HG03558 (cell line): Measurements from ENCODE around the gene HK1.
A peak's percentile ranks its signal among the peaks of the same experiment; 100 is the strongest.
"Not testable (repeated sequence)": the region's sequence is repeated elsewhere in the genome, so short reads cannot be mapped to it uniquely, and the experiment has no call there.

ENCODE experiments used
- ATAC-seq: cut with Tn5 transposase; IDR thresholded peaks from one replicate; pipeline ENCODE4 v1.9.1; 2021; ENCODE audit warnings: moderate number of reproducible peaks; ENCODE audit not compliant: unreplicated experiment; ENCODE audit errors: extremely low read depth

The HK1 gene

DNA sequence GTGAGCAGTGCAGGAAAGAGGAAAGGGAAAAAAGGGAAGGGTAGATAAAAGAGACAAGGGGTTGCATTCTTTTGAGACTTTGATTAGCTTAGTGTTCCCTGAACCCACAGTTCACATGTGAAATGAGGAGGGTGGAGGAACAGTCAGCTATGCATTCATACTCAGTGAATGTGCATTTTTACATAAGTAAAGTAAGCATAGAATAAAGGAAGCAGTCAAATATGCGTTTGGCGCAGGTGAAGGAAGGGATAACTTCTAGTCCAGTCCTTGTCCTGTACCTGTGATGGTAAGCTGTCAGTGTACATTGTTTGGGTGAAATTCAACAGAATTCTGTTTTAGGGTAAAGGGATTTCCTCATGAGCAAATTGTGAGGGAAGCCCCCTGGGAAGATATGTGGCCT lies 28.1 kb downstream of the HK1 start:
- ATAC-seq = no peak

- no peak for ATAC-seq
Observed at GRCh38 chr10:69307434-69307833, 29.1 kb downstream of the HK1 start.

GRCh38 chr10:69308304-69308703 lies 30.0 kb downstream of the HK1 start:
- ATAC-seq = not testable (repeated sequence)

DNA sequence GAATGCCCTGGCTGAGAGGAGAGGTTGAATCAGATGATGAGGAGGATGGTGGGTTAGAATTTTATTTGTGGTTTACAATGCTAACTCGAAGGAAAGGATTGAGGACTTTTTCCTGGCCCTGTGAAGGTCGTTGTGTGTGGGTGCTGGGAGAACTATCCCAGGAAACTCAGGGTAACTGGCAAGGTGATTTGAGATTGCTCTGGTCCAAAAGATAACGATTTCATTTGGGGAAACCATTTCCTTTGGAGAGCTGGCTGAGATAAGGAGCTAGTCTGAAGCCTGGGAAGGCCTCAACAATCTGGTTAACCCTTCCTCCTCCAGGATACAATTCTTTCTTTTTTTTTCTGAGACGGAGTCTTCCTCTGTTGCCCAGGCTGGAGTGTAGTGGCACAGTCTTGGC lies 33.0 kb downstream of the HK1 start:
- ATAC-seq = no peak

- ATAC-seq = no peak
Observed at GRCh38 chr10:69312528-69312927, 34.2 kb downstream of the HK1 start.

- ATAC-seq = no peak
Observed at GRCh38 chr10:69315100-69315542, 36.8 kb downstream of the HK1 start.

- no peak for ATAC-seq
Observed at GRCh38 chr10:69315610-69316312, 37.5 kb downstream of the HK1 start.

DNA sequence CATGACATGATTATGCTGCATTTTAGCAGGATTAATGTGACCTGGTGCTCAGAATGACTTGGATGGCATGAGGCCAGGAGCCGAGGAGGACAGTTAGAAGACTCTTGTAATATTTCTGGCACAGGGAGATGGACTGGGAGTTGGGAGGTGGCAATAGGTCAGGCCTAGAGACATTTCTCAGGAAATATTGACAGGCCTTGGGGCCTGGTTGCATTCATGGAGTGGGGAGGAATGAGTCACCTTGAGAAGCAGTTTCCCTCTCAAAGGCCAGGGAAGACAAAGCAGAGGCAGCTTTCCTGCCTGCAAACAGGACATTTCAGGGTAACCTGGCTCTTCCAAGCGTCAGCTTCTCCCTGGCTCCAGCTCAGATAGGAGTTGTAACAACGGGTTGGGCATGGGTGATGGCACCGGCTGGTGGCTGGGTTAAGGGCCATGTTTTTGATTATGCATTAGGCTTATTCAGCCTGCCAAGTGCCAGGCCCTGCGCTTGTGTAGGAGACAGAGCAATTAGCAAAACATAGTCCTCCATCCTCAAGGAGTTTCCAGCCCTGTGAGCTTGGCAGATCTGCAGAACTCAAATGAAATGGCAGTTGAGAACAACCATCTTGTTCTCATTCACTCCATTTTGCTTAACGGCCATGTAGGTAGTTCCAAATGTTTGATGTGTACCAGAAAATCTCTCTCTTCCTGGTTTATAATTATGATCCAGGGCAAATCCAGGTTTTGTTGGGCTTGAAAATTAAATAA lies 38.2 kb downstream of the HK1 start:
- no peak for ATAC-seq

DNA sequence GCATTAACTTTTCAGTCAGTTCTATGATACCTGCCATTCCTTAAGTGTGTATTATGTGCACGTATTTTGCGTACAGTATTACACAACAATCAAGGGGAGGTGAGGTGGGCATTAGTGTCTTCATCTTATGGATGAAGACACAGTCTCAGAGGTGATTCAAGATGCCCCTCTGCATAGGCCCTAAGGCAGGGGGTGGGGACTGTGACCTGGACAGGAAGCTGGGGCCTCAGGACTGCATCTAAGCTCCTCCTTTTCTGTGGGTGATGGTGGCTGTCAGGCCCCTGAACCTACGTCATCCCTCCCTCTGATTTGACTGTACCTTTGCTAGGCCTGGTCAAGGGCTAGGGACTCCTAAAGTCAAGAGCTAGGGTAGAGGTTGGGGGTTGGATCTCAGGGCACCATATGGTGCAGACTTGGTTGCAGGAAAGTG lies 38.9 kb downstream of the HK1 start:
- ATAC-seq = peak; percentile 55

GRCh38 chr10:69317626-69318105 lies 39.4 kb downstream of the HK1 start:
- ATAC-seq = peak; percentile 6

GRCh38 chr10:69318106-69318866 lies 40.0 kb downstream of the HK1 start:
- ATAC-seq = peak; percentile 41

DNA sequence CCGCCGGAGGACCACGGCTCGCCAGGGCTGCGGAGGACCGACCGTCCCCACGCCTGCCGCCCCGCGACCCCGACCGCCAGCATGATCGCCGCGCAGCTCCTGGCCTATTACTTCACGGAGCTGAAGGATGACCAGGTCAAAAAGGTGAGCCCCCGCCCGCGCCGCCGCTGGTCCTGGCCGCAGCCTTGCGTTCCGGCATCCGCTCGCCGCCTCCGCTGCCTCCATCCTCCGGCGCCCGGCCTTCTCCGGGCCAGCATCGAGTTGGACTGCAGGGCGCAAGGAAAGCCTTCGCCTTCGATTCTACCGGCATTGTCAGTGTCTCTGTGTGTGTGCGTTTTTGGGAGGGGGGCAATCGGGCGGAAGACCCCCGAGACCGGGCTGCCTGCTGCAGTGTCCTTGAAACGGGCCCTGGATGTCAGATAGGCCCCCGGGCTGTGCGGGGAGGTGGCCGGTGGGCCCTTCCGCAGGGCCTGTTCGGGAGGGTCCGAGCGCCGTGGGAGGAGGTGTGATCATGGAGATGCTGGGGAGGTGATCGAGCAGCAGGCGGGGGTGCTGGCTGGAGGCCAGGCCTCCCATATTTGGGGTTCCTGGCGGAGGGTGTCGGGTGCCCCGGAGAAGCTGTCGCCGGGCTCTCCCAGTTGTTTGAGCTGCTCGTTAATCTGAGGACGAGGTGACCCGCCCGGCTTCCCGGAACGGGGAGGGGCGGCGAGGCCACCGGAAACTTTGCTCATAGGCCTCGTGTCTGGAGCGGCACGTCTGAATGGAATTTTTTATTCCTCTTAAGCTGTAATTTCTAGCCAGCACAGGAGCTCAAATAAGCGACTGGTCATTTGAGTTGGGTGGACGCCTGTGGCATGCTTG lies 40.8 kb downstream of the HK1 start:
- ATAC-seq = no peak

DNA sequence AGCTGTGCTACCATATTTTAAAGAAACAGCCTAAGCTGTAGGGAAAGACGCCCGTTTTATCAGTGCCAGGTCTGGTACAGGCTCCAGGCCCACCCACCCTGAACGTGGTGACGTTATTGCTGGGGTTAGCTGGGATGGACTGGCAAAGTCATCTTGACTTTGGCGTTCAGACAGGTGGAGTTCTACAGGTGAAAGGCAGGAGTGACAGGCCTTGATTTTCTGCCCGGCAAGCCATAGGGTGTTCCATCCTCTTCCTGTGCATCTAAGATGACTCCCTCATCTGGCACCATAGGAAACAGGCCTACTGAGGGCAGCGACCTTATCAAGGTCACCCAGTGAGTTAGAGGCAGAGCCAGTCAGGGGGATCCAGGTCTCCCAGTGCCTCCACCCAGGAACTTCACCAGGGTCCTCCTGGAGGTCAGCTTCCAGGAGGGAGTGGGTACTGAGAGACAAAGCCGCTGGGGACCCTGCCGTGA lies 41.6 kb downstream of the HK1 start:
- no peak for ATAC-seq

GRCh38 chr10:69320521-69320920 lies 42.2 kb downstream of the HK1 start:
- ATAC-seq = no peak

GRCh38 chr10:69321039-69321715 lies 42.9 kb downstream of the HK1 start:
- no peak for ATAC-seq

GRCh38 chr10:69321865-69322264 lies 43.6 kb downstream of the HK1 start:
- ATAC-seq = no peak

- not testable (repeated sequence) for ATAC-seq
Observed at GRCh38 chr10:69322346-69322745, 44.0 kb downstream of the HK1 start.

- ATAC-seq = no peak
Observed at GRCh38 chr10:69323622-69324021, 45.3 kb downstream of the HK1 start.

DNA sequence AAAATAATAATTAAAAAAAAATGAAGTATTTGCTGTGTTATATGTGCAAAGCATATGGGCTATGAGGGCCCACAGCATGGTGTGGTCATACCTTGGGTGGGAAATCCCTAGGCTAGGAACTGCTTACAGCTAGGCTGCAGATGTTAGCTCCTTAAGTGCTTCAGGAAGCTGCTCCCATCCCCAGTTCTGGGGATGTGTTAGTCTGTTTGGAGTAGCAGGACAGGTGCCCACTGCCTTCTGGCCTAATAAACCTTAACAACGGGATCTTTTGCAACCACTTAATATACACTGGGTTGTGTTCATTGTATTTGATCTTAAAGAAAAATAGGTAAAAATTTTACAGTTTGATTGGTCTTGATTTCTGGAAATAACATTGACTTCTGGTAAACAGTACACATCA lies 46.3 kb downstream of the HK1 start:
- no peak for ATAC-seq
